Smooth muscle cell of the umbilical artery (primary cell): ENCODE results near the gene MOK. TPM values are rescaled to one million over a fixed set of nuclear protein-coding genes. Genes with fewer than 3 reads are reported as not detected.

Source experiments
- total RNA-seq: library from RNA; depleted of rRNA; stranded (reverse); fragments of >200 nt; gene quantifications from 2 replicates; pipeline ENCODE4 v1.2.3, GENCODE V29; 2014

The MOK gene
- total RNA-seq = 3.9 and 9.0 TPM in 2 replicates

GRCh38 chr14:102304611-102305506, at the start of gene MOK:
Gene MOK (minus strand): TSS chr14:102305164. CDS start chr14:102304968, 196 bp downstream.

GRCh38 chr14:102319351-102320032, 14.5 kb upstream of the MOK start, which contains the start of gene ZNF839:
Gene ZNF839 (plus strand): TSS chr14:102319746. CDS start chr14:102319766, 20 bp downstream.

Other genes with a start within 250 kb of the MOK start
- 823 and 907 TPM in 2 replicates for gene HSP90AA1, start 218.1 kb downstream of the MOK start, total RNA-seq
- gene WDR20, start 165.3 kb downstream of the MOK start, total RNA-seq = 9.8 and 17.3 TPM in 2 replicates
- 8.0 and 9.0 TPM in 2 replicates for gene ZNF839, start 14.6 kb upstream of the MOK start, total RNA-seq
- 43.7 and 44.5 TPM in 2 replicates for gene CINP, start 57.7 kb upstream of the MOK start, total RNA-seq
- gene TECPR2, start 57.8 kb upstream of the MOK start, total RNA-seq = 14.6 and 28.5 TPM in 2 replicates
- 19.6 and 25.1 TPM in 2 replicates for gene ANKRD9, start 204.6 kb upstream of the MOK start, total RNA-seq